Hepatocyte (in vitro differentiated cells): ENCODE measurements around the gene ABCG4. TPM values are rescaled to one million over a fixed set of nuclear protein-coding genes. Genes with fewer than 3 reads are reported as not detected.

ENCODE experiments used
- DNase-seq: peaks from one replicate; pipeline ENCODE4 v3.0.0-alpha.2; 2016; ENCODE audit warnings: low spot score
- H2AFZ ChIP-seq: fragments of 200-600 bp; sonication (generic); 2 replicates; pipeline ENCODE4 v1.6.0; 2016; ENCODE audit warnings: antibody characterized with exemption, mild to moderate bottlenecking
- H3K27ac ChIP-seq: fragments of 200-600 bp; sonication (generic); 2 replicates; pipeline ENCODE4 v1.5.1; 2016; ENCODE audit warnings: mild to moderate bottlenecking
- H3K27me3 ChIP-seq: fragments of 200-600 bp; sonication (generic); 2 replicates; pipeline ENCODE4 v1.6.1; 2016
- H3K36me3 ChIP-seq: fragments of 200-600 bp; sonication (generic); replicated peaks from 2 replicates; pipeline ENCODE4 v1.5.1; 2016; ENCODE audit warnings: low read depth; ENCODE audit not compliant: insufficient read depth
- H3K4me1 ChIP-seq: fragments of 200-600 bp; sonication (generic); 2 replicates; pipeline ENCODE4 v1.5.1; 2016; ENCODE audit warnings: mild to moderate bottlenecking, moderate library complexity; ENCODE audit not compliant: insufficient read depth
- H3K4me2 ChIP-seq: fragments of 200-600 bp; sonication (generic); 2 replicates; pipeline ENCODE4 v1.6.0; 2016
- H3K4me3 ChIP-seq: fragments of 200-600 bp; sonication (generic); 2 replicates; pipeline ENCODE4 v1.5.1; 2016; ENCODE audit warnings: mild to moderate bottlenecking
- H3K79me2 ChIP-seq: fragments of 200-600 bp; sonication (generic); 2 replicates; pipeline ENCODE4 v1.6.0; 2017; ENCODE audit warnings: mild to moderate bottlenecking
- H3K9me2 ChIP-seq: fragments of 200-600 bp; sonication (generic); replicated peaks from 2 replicates; pipeline ENCODE4 v1.6.0; 2017; ENCODE audit warnings: mild to moderate bottlenecking; ENCODE audit not compliant: insufficient read depth
- H3K9me3 ChIP-seq: fragments of 200-600 bp; sonication (generic); 2 replicates; pipeline ENCODE4 v1.5.1; 2016; ENCODE audit warnings: low read depth, mild to moderate bottlenecking
- H4K20me1 ChIP-seq: fragments of 200-600 bp; sonication (generic); 2 replicates; pipeline ENCODE4 v1.6.0; 2016; ENCODE audit warnings: mild to moderate bottlenecking; ENCODE audit not compliant: insufficient read depth, poor library complexity, severe bottlenecking
- CTCF ChIP-seq: fragments of 200-600 bp; sonication (generic); IDR thresholded peaks from 2 replicates; pipeline ENCODE4 v1.5.1; 2016; ENCODE audit warnings: antibody characterized with exemption, mild to moderate bottlenecking; ENCODE audit not compliant: poor library complexity
- EZH2 ChIP-seq: fragments of 200-600 bp; sonication (generic); IDR thresholded peaks from 2 replicates; pipeline ENCODE4 v1.6.1; 2016; ENCODE audit warnings: antibody characterized with exemption, mild to moderate bottlenecking, borderline replicate concordance
- EZH2phosphoT487 ChIP-seq: fragments of 200-600 bp; sonication (generic); IDR thresholded peaks from one replicate; pipeline ENCODE4 v1.6.1; 2018; ENCODE audit warnings: antibody characterized with exemption, mild to moderate bottlenecking, low read depth, moderate library complexity; ENCODE audit not compliant: unreplicated experiment, severe bottlenecking
- WGBS: methylation state at CpG from one replicate; pipeline ENCODE4 v1.1.6; 2016; ENCODE audit warnings: low lambda C conversion rate; ENCODE audit errors: missing lambda C conversion rate; 5-methylcytosine and 5-hydroxymethylcytosine counted together
- polyA plus RNA-seq: library from polyadenylated mRNA; unstranded; fragments of >200 nt; fragmentation: Nextera tagmentation; extraction: Ambion mirVana; gene quantifications from 2 replicates; pipeline ENCODE4 v1.2.1, GENCODE V29; 2016
- total RNA-seq: library from RNA; depleted of rRNA; stranded (reverse); fragments of >200 nt; gene quantifications from 2 replicates; pipeline ENCODE4 v1.2.3, GENCODE V29; 2014

Gene ABCG4
- total and polyA plus RNA-seq, 2 experiments from 2014 or later = 0.45 TPM; not detected in 1

DNA sequence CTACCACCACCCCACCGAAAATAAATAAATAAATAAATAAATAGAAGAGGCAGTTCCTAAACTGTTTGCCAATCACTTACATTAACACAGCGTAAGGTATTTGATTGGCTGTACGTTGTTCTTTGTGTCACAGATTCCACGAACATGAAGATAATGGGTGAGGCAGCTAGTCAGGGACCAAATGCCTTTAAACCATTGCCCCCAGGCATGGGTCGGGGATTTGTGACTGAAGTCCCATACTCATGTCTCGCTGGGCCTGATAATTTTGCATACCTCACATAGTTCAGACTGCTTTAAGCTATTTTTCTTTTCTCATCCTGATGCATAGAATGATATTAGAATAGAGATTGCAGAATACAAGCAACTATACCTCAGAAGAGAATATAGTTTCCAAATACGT, 53.7 kb downstream of the ABCG4 start:
- TF ChIP-seq EZH2phosphoT487 (no peak), CTCF (no peak), EZH2 (no peak)
- 82% methylated on average over 7 of the region's 7 CpGs for WGBS

DNA sequence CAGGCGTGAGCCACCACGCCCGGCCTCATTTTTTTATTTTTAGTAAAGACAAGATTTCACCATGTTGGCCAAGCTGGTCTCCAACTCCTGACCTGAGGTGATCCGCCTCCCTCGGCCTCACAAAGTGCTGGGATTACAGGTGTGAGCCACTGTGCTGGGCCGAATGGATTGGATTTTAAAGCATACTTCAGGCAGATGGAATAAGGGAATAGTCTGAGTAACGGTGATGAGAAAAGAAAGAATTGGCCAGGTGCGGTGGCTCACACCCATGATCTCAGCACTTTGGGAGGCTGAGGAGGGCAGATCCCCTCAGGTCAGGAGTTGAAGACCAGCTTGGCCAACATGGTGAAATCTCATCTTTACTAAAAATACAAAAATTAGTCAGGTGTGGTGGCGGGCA, 55.2 kb downstream of the ABCG4 start:
- Histone ChIP-seq H3K4me2 (no peak overlapping the region), H3K9me3 (no peaks in the 10 kb centered on the region), H3K27ac (no peak overlapping the region), H3K36me3 (no peaks in the 10 kb centered on the region), H3K27me3 (no peaks in the 10 kb centered on the region), H3K4me1 (peaks cover 8% of the 10 kb centered on the region), H3K79me2 (peaks cover 28% of the 10 kb centered on the region), H4K20me1 (peaks cover 9% of the 10 kb centered on the region), H3K4me3 (no peak overlapping the region), H3K9me2 (no peaks in the 10 kb centered on the region), H2AFZ (no peak overlapping the region)
- WGBS = 91% methylated on average over 9 of the region's 9 CpGs
- TF ChIP-seq EZH2phosphoT487 = no peak
- TF ChIP-seq EZH2 = no peak
- no peak for TF ChIP-seq CTCF
- DNase-seq = no peak

More for the DNA sequence above, 53.7 kb downstream of the ABCG4 start:
- Histone ChIP-seq H4K20me1 (no peaks in the 10 kb centered on the region), H3K36me3 (no peaks in the 10 kb centered on the region), H3K79me2 (peaks cover 13% of the 10 kb centered on the region), H3K4me1 (peaks cover 4% of the 10 kb centered on the region), H2AFZ (no peak overlapping the region), H3K27ac (no peak overlapping the region), H3K9me3 (no peaks in the 10 kb centered on the region), H3K4me3 (no peak overlapping the region), H3K9me2 (no peaks in the 10 kb centered on the region), H3K27me3 (no peaks in the 10 kb centered on the region), H3K4me2 (no peak overlapping the region)
- no peak for DNase-seq

GRCh38 chr11:119205080-119205479, 56.2 kb downstream of the ABCG4 start:
- DNase-seq = no peak

DNA sequence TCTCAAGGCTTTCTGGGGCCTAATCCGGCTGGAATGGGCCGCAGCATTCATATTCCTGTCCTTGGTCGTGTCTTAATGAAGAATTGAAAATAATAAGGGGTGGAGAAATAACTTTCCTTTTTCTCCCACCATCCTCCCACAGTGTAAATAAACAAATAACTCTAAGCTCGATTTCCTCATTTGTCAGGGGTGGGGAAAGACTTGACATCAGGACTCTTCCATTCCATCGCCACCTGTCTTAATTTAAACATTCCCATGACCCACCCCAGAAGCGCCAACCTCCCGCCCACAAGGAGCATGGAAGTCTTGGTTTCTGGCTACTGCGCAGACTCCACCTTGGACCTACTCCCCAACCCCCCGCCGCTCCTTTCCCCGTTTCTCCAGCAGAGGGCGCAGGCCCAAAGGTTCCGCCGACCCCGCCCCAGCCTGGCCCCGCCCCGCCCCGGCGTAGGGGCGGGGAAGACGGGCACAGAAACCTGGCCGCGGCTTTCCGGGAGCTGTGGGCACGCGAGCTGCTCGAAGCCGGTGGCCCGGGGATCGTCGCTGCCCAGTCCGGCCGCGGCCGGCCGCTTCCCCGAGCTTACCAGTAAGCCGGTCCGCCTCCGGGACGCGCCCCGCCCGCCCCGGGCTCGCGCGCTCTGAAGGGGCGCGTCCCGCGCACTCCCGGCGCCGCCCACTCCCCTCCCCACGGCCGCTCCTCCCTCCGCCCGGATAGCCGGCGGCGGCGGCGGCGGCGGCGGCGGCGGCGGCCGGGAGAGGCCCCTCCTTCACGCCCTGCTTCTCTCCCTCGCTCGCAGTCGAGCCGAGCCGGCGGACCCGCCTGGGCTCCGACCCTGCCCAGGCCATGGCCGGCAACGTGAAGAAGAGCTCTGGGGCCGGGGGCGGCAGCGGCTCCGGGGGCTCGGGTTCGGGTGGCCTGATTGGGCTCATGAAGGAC, 57.0 kb downstream of the ABCG4 start, which contains the start of gene CBL:
Gene CBL (plus strand): TSS at position 766 of the 937 bp plus-strand sequence. CDS start 79 bp downstream, at position 845.
- peak; percentile 97 for DNase-seq
- Histone ChIP-seq H3K27ac (peak within 1 kb of the TSS; percentile 97), H4K20me1 (peaks cover 19% of the 10 kb centered on the region), H3K79me2 (peaks cover 46% of the 10 kb centered on the region), H3K9me2 (no peaks in the 10 kb centered on the region), H3K4me3 (peak within 1 kb of the TSS; percentile 99), H3K9me3 (no peaks in the 10 kb centered on the region), H3K27me3 (no peaks in the 10 kb centered on the region), H3K36me3 (no peaks in the 10 kb centered on the region), H3K4me1 (peaks cover 8% of the 10 kb centered on the region), H2AFZ (peak within 1 kb of the TSS; percentile 99), H3K4me2 (peak within 1 kb of the TSS; percentile 80)
- TF ChIP-seq CTCF (peak; percentile 97), EZH2phosphoT487 (no peak)
- 4% methylated on average over 30 of the region's 88 CpGs for WGBS

More at GRCh38 chr11:119205080-119205479, 56.2 kb downstream of the ABCG4 start:
- no peaks in the 10 kb centered on the region for H3K9me2 ChIP-seq
- no peak overlapping the region for H3K27ac ChIP-seq
- peaks cover 38% of the 10 kb centered on the region for H3K79me2 ChIP-seq
- no peaks in the 10 kb centered on the region for H3K36me3 ChIP-seq
- H4K20me1 ChIP-seq = peaks cover 14% of the 10 kb centered on the region
- H3K4me2 ChIP-seq = peak overlapping the region; percentile 73
- H3K9me3 ChIP-seq = no peaks in the 10 kb centered on the region
- no peak for TF ChIP-seq EZH2
- no peak for TF ChIP-seq EZH2phosphoT487
- no peaks in the 10 kb centered on the region for H3K27me3 ChIP-seq
- peak overlapping the region; percentile 56 for H2AFZ ChIP-seq
- 50% methylated on average over 10 of the region's 10 CpGs for WGBS
- H3K4me3 ChIP-seq = no peak overlapping the region
- peaks cover 8% of the 10 kb centered on the region for H3K4me1 ChIP-seq
